HepG2 (cell line): ENCODE data around the gene PLVAP. TPM values are rescaled to one million over a fixed set of nuclear protein-coding genes. Genes with fewer than 3 reads are reported as not detected.

Experiments used
- EZH2 ChIP-seq: conservative IDR thresholded peaks from 2 replicates; pipeline ENCODE4 v1.6.1; 2012; ENCODE audit warnings: mild to moderate bottlenecking, low read depth, low read length, moderate library complexity
- FOXJ3 ChIP-seq: sonication (generic); formaldehyde crosslinking; IDR thresholded peaks from 2 replicates; pipeline ENCODE4 v1.4.0; 2020; ENCODE audit warnings: missing genetic modification reagents, mild to moderate bottlenecking, borderline replicate concordance
- IKZF5 ChIP-seq: IDR thresholded peaks from 2 replicates; pipeline ENCODE4 v1.6.1; 2018; ENCODE audit warnings: missing genetic modification reagents, mild to moderate bottlenecking, missing compliant biosample characterization
- MED1 ChIP-seq: sonication (generic); formaldehyde crosslinking; IDR thresholded peaks from 2 replicates; pipeline ENCODE4 v1.4.0; 2020; ENCODE audit warnings: missing genetic modification reagents
- MYC ChIP-seq: sonication (generic); formaldehyde crosslinking; IDR thresholded peaks from 2 replicates; pipeline ENCODE4 v1.9.0; 2021; ENCODE audit warnings: missing genetic modification reagents, borderline replicate concordance
- PHF5A ChIP-seq: IDR thresholded peaks from one replicate; pipeline ENCODE4 v1.6.1; 2018; ENCODE audit warnings: low read depth, missing genetic modification reagents; ENCODE audit not compliant: unreplicated experiment
- POGZ ChIP-seq: sonication (generic); formaldehyde crosslinking; IDR thresholded peaks from 2 replicates; pipeline ENCODE4 v1.4.0; 2020; ENCODE audit warnings: mild to moderate bottlenecking, missing genetic modification reagents
- RFXAP ChIP-seq: sonication (generic); formaldehyde crosslinking; IDR thresholded peaks from 2 replicates; pipeline ENCODE4 v1.4.0; 2020; ENCODE audit warnings: missing genetic modification reagents, borderline replicate concordance
- RNF219 ChIP-seq: sonication (generic); formaldehyde crosslinking; IDR thresholded peaks from 2 replicates; pipeline ENCODE4 v1.5.0; 2020; ENCODE audit warnings: mild to moderate bottlenecking, missing genetic modification reagents
- SIN3A ChIP-seq: IDR thresholded peaks from 2 replicates; pipeline ENCODE4 v1.6.1; 2011; ENCODE audit warnings: low read depth, mild to moderate bottlenecking, control low read depth, low read length, borderline replicate concordance
- SKI ChIP-seq: fragments of 450-650 bp; IDR thresholded peaks from one replicate; pipeline ENCODE4 v1.6.1; 2018; ENCODE audit warnings: mild to moderate bottlenecking; ENCODE audit not compliant: partially characterized antibody
- XBP1 ChIP-seq: sonication (generic); formaldehyde crosslinking; IDR thresholded peaks from 2 replicates; pipeline ENCODE4 v1.5.0; 2020; ENCODE audit warnings: missing genetic modification reagents
- ZIK1 ChIP-seq: sonication (generic); formaldehyde crosslinking; IDR thresholded peaks from 2 replicates; pipeline ENCODE4 v1.5.0; 2020; ENCODE audit warnings: mild to moderate bottlenecking, low read depth, missing genetic modification reagents, borderline replicate concordance
- ZNF230 ChIP-seq: sonication (generic); formaldehyde crosslinking; IDR thresholded peaks from 2 replicates; pipeline ENCODE4 v1.4.0; 2020; ENCODE audit warnings: mild to moderate bottlenecking, missing genetic modification reagents
- ZNF772 ChIP-seq: sonication (generic); formaldehyde crosslinking; IDR thresholded peaks from 2 replicates; pipeline ENCODE4 v1.5.0; 2020; ENCODE audit warnings: mild to moderate bottlenecking, missing genetic modification reagents
- polyA plus RNA-seq, 8 experiments: library from polyadenylated mRNA; depleted of rRNA in 3 of 8; stranded (reverse) in 7 of 8; unstranded in 1 of 8; fragments of >200 nt; fragmentation: Illumina TruSeq in 4 of 8; extraction: Trizol in 4 of 8; gene quantifications; 2 replicates each; pipeline versions ENCODE4 v1.2.1 to v1.2.3, GENCODE V29; 2011 to 2016; ENCODE audit warnings: low read depth in 4 of 8, missing spikeins in 1 of 8, mixed read lengths in 1 of 8; ENCODE audit not compliant: insufficient read depth in 1 of 8
- total RNA-seq, 5 experiments: library from RNA; depleted of rRNA; stranded (reverse); fragments of >200 nt; fragmentation: Illumina TruSeq; extraction: Trizol; gene quantifications; 2 replicates each; pipeline ENCODE4 v1.2.3, GENCODE V29; 2016; ENCODE audit warnings: low read depth in 1 of 5
- TF ChIP-seq, protein P1 (sequence below): sonication (generic); formaldehyde crosslinking; IDR thresholded peaks from 2 replicates; pipeline ENCODE4 v1.4.0; 2020; ENCODE audit warnings: missing genetic modification reagents
- TF ChIP-seq, protein P2 (sequence below): sonication (generic); formaldehyde crosslinking; IDR thresholded peaks from 2 replicates; pipeline ENCODE4 v1.8.0; 2022; ENCODE audit warnings: low read depth, missing genetic modification reagents
- TF ChIP-seq, protein P3 (sequence below): sonication (generic); formaldehyde crosslinking; IDR thresholded peaks from 2 replicates; pipeline ENCODE4 v1.5.0; 2020; ENCODE audit warnings: mild to moderate bottlenecking, missing genetic modification reagents, moderate library complexity
- TF ChIP-seq, protein P4 (sequence below): sonication (generic); formaldehyde crosslinking; conservative IDR thresholded peaks from 2 replicates; pipeline ENCODE4 v1.4.0; 2020; ENCODE audit warnings: missing genetic modification reagents

The PLVAP gene
- total and polyA plus RNA-seq, 2 of the 13 experiments (the other 11 are each of a cell fraction or from before 2014, with no cell fraction given), result 0.26 TPM; not detected in 1

DNA sequence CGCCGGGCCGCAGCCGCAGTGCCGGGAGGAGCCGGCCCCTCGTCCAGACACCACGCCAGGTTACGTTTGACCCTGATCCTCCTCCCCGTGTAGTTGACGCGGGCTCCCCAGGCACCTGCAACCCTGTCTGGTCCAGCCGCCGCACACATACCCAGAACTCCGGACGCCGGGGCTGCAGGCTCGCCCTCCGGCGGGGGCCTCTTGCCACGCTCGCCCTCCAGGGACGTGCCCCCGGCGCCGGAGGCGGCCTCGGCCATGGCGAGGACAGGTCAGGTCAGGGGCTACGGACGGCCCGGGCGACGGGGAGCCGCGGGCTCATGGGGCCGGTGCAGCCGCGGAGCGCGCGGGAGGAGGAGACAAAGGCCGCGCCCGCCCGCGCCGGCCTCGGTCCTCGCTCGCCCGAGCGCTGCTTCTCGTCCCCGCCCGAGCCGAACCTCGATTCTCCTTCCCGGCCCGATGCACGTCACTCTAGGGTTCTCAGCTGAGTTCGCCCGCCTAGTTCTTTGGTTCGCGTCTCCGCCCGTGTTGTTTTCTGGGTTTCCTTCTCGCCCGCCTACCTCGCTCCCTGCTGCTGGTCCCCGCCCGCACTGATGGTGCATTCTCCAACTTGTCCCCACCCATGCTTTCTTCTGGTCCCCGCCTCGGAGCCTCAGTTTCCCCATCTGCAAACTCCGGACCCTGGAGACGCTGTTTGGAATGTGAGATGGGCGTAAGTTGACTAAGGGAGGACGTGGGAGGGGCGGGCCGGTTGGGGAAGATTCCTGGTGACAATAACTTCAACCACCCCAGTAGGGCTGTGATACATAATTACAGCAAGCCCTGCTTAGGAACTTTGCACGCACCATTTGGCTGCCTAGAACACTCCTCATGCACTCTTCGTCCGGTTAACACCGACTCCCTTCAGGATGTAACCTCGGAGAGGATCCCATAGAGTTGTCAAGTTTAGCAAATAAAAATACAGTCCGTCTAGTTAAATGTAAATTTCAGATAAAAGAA lies 42.4 kb downstream of the PLVAP start, which contains the start of gene ANO8 (continued):
- peak; percentile 81; the same call in 1 of the 2 replicates for TF ChIP-seq MYC (CRISPR knock-in tag)
- TF ChIP-seq, protein P1, sequence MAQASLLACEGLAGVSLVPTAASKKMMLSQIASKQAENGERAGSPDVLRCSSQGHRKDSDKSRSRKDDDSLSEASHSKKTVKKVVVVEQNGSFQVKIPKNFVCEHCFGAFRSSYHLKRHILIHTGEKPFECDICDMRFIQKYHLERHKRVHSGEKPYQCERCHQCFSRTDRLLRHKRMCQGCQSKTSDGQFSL (CRISPR knock-in tag), result 0 out of 2 replicates have a peak, but pooled peaks have one; percentile 20
- TF ChIP-seq RNF219, result no peak
- no peak for TF ChIP-seq FOXJ3
- peak; percentile 60; the same call in 1 of the 2 replicates for TF ChIP-seq ZIK1 (CRISPR knock-in tag)
- TF ChIP-seq SIN3A, result peak; percentile 78
- no peak for TF ChIP-seq ZNF230
- TF ChIP-seq RFXAP (CRISPR knock-in tag), result peak; percentile 62
- peak; percentile 69 for TF ChIP-seq SKI
- no peak for TF ChIP-seq ZNF772 (CRISPR knock-in tag)
- TF ChIP-seq XBP1 (CRISPR knock-in tag), result no peak
- TF ChIP-seq EZH2, result no peak
- no peak for TF ChIP-seq PHF5A (CRISPR knock-in tag)
- peak; percentile 48; the same call in 1 of the 2 replicates for TF ChIP-seq POGZ
- peak; percentile 49; the same call in 1 of the 2 replicates for TF ChIP-seq IKZF5 (CRISPR knock-in tag)
- TF ChIP-seq, protein P2, sequence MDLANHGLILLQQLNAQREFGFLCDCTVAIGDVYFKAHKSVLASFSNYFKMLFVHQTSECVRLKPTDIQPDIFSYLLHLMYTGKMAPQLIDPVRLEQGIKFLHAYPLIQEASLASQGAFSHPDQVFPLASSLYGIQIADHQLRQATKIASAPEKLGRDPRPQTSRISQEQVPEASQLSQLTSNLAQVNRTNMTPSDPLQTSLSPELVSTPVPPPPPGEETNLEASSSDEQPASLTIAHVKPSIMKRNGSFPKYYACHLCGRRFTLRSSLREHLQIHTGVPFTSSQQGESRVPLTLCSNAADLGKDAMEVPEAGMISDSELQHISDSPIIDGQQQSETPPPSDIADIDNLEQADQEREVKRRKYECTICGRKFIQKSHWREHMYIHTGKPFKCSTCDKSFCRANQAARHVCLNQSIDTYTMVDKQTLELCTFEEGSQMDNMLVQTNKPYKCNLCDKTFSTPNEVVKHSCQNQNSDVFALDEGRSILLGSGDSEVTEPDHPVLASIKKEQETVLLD (CRISPR knock-in tag), result peak; percentile 60; the same call in 1 of the 2 replicates
- TF ChIP-seq MED1 (CRISPR knock-in tag), result peak; percentile 61
- TF ChIP-seq, protein P3, sequence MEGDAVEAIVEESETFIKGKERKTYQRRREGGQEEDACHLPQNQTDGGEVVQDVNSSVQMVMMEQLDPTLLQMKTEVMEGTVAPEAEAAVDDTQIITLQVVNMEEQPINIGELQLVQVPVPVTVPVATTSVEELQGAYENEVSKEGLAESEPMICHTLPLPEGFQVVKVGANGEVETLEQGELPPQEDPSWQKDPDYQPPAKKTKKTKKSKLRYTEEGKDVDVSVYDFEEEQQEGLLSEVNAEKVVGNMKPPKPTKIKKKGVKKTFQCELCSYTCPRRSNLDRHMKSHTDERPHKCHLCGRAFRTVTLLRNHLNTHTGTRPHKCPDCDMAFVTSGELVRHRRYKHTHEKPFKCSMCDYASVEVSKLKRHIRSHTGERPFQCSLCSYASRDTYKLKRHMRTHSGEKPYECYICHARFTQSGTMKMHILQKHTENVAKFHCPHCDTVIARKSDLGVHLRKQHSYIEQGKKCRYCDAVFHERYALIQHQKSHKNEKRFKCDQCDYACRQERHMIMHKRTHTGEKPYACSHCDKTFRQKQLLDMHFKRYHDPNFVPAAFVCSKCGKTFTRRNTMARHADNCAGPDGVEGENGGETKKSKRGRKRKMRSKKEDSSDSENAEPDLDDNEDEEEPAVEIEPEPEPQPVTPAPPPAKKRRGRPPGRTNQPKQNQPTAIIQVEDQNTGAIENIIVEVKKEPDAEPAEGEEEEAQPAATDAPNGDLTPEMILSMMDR (CRISPR knock-in tag), result 0 out of 2 replicates have a peak, but pooled peaks have one; percentile 23
- TF ChIP-seq, protein P4, sequence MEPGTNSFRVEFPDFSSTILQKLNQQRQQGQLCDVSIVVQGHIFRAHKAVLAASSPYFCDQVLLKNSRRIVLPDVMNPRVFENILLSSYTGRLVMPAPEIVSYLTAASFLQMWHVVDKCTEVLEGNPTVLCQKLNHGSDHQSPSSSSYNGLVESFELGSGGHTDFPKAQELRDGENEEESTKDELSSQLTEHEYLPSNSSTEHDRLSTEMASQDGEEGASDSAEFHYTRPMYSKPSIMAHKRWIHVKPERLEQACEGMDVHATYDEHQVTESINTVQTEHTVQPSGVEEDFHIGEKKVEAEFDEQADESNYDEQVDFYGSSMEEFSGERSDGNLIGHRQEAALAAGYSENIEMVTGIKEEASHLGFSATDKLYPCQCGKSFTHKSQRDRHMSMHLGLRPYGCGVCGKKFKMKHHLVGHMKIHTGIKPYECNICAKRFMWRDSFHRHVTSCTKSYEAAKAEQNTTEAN (CRISPR knock-in tag), result 0 out of 2 replicates have a peak, but pooled peaks have one; percentile 44
